GM13976 (cell line): ENCODE results near the gene NT5DC4.

ENCODE experiments used
- DNase-seq: peaks from one replicate; pipeline ENCODE4 v3.0.0; 2012; ENCODE audit warnings: low spot score
- in situ Hi-C: fragments of 300-500 bp; cut with MboI; formaldehyde crosslinking; loops from one replicate; pipeline ENCODE4 v1.12.0; 2022; ENCODE audit warnings: low sequenced_read_pairs, mixed read lengths, inconsistent platforms; ENCODE audit not compliant: unreplicated experiment
- TF ChIP-seq, protein P1 (sequence below): IDR thresholded peaks from 2 replicates; pipeline ENCODE4 v1.5.1; 2012; ENCODE audit warnings: borderline replicate concordance, mild to moderate bottlenecking; ENCODE audit not compliant: insufficient read depth; ENCODE audit errors: extremely low read depth, missing control alignments, control extremely low read depth

The NT5DC4 gene

DNA sequence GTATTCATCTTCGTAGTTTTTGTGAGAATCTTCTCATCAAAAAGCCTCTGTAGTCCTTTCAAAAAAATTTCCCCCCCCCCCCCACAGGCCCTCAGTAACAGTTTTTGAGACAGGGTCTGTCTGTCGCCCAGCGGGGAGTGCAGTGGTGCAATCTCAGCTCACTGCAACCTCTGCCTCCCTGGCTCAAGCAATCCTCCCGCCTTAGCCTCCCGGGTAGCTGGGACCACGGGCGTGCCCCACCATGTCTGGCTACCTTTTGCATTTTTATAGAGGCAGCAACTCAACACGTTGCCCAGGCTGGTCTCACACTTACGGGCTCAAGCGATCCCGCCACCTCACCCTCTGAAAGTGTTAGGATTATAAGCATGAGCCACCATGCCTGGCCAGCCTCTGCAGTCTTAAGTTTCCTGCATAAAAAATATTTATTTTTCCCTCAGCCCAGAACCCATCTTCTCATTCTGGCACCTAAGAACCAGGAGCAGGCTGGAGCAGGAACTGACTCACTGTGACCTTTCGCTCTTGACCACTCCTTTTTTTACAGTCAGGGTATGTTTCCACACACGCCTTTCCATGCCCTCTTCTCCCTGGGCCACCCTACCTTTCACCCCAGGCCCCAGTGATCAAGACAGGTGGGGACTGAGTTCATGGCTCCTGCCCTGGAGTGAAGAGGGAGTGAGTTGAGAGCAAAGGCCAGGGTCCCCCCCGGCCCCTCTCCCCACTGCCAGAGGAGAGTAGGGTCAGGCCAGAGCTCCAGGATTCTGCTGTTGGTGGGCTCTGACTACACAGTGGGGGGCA lies 32.5 kb upstream of the NT5DC4 start:
- TF ChIP-seq, protein P1, sequence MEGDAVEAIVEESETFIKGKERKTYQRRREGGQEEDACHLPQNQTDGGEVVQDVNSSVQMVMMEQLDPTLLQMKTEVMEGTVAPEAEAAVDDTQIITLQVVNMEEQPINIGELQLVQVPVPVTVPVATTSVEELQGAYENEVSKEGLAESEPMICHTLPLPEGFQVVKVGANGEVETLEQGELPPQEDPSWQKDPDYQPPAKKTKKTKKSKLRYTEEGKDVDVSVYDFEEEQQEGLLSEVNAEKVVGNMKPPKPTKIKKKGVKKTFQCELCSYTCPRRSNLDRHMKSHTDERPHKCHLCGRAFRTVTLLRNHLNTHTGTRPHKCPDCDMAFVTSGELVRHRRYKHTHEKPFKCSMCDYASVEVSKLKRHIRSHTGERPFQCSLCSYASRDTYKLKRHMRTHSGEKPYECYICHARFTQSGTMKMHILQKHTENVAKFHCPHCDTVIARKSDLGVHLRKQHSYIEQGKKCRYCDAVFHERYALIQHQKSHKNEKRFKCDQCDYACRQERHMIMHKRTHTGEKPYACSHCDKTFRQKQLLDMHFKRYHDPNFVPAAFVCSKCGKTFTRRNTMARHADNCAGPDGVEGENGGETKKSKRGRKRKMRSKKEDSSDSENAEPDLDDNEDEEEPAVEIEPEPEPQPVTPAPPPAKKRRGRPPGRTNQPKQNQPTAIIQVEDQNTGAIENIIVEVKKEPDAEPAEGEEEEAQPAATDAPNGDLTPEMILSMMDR = no peak
- no peak for DNase-seq
- in situ Hi-C loops = no loop called here

GRCh38 chr2:112690853-112691401 lies 29.9 kb upstream of the NT5DC4 start:
- peak; percentile 72 for DNase-seq
- TF ChIP-seq, protein P1 = peak; percentile 43
- in situ Hi-C loops = no loop called here

DNA sequence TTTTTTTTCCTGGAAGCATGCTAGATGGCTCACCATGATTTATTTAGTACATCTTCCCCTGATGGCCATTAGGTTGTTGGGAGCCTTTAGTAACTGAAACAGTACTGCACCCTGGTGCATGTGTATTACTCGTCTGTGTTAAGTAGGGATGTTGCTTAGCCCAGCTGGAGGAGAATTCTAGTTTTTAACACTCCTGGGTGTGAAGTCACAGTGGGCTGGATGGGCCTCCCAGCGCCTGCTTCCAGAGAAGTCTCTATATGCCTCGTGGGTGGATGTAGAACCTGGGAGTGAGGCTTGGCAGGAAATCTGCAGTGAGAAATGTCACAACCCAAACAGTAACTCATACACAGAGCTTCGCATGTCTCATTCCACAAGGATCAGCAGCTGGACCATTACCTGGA lies 28.9 kb upstream of the NT5DC4 start:
- TF ChIP-seq, protein P1 = no peak
- in situ Hi-C loops = no loop called here
- no peak for DNase-seq

DNA sequence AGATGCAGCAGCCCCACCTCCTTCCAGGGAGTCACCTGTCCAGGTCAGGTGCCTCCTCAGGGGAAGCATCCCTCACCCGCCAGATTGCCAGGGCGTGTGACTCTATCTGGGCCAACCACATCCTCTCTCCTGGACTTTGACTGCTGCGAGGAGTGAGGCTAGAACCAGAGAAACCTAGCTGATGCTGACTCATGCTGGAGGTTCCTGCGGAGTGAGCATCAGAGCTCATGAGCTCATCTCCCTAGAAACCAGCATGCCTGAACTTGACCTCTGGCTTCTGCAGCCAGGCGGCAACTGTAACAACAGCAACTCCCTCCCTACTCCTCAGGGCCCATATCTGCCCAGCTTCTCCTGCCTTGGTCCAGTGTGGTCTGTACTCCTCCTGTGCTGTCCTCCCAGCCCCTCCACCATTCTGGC lies 28.3 kb upstream of the NT5DC4 start:
- TF ChIP-seq, protein P1 = no peak
- DNase-seq = peak; percentile 81
- in situ Hi-C loops = no loop called here

- in situ Hi-C loops = no loop called here
- TF ChIP-seq, protein P1 = no peak
- no peak for DNase-seq
These were observed 27.9 kb upstream of the NT5DC4 start for GRCh38 chr2:112692918-112693317.

- in situ Hi-C loops = no loop called here
- TF ChIP-seq, protein P1 = no peak
- no peak for DNase-seq
These were observed 27.2 kb upstream of the NT5DC4 start for GRCh38 chr2:112693596-112693995.
